Activated naive CD4-positive, alpha-beta T cell treated with anti-CD3 and anti-CD28 coated beads, Interleukin-2, amount 10 ng/mL, durations not matched to agents 7 days and 5 days (primary cell): ENCODE measurements around the gene SF3A1.
A peak's percentile ranks its signal among the peaks of the same experiment; 100 is the strongest.

Experiments
- CTCF ChIA-PET: fragments of 350-600 bp; sonication (Branson Sonifier 250); formaldehyde crosslinking; loops from one replicate; lab custom pipeline; 2021; ENCODE audit warnings: antibody characterized with exemption; lab: Charles Lee
- DNase-seq: peaks from one replicate; pipeline ENCODE4 v3.0.0-alpha.2; 2020
- H3K27ac Mint-ChIP-seq: one replicate; pipeline ENCODE4 v1.8.0; 2021; ENCODE audit warnings: mild to moderate bottlenecking, moderate library complexity, mixed read lengths
- H3K27me3 Mint-ChIP-seq: one replicate; pipeline ENCODE4 v1.8.0; 2021; ENCODE audit warnings: mild to moderate bottlenecking, mixed read lengths
- H3K36me3 Mint-ChIP-seq: one replicate; pipeline ENCODE4 v1.8.0; 2021; ENCODE audit warnings: mixed read lengths
- H3K4me1 Mint-ChIP-seq: one replicate; pipeline ENCODE4 v1.8.0; 2021; ENCODE audit warnings: mixed read lengths
- H3K4me3 Mint-ChIP-seq: one replicate; pipeline ENCODE4 v1.8.0; 2021; ENCODE audit warnings: mild to moderate bottlenecking, moderate library complexity, mixed read lengths
- H3K9me3 Mint-ChIP-seq: one replicate; pipeline ENCODE4 v1.8.0; 2021; ENCODE audit warnings: mixed read lengths

SF3A1 gene

GRCh38 chr22:30375312-30375849 is 18.7 kb upstream of the SF3A1 start:
- CTCF ChIA-PET, result interaction anchor here (1.1 kb wide), 1 partner anchor 87 kb away, joined by 3 read pairs; no protein-coding TSS in a partner anchor
- DNase-seq, result no peak
- Mint-ChIP-seq H3K36me3 (no peaks in the 10 kb centered on the region), H3K4me1 (no peaks in the 10 kb centered on the region), H3K27me3 (peaks cover 2% of the 10 kb centered on the region), H3K27ac (no peak overlapping the region), H3K9me3 (no peaks in the 10 kb centered on the region), H3K4me3 (no peak overlapping the region)

DNA sequence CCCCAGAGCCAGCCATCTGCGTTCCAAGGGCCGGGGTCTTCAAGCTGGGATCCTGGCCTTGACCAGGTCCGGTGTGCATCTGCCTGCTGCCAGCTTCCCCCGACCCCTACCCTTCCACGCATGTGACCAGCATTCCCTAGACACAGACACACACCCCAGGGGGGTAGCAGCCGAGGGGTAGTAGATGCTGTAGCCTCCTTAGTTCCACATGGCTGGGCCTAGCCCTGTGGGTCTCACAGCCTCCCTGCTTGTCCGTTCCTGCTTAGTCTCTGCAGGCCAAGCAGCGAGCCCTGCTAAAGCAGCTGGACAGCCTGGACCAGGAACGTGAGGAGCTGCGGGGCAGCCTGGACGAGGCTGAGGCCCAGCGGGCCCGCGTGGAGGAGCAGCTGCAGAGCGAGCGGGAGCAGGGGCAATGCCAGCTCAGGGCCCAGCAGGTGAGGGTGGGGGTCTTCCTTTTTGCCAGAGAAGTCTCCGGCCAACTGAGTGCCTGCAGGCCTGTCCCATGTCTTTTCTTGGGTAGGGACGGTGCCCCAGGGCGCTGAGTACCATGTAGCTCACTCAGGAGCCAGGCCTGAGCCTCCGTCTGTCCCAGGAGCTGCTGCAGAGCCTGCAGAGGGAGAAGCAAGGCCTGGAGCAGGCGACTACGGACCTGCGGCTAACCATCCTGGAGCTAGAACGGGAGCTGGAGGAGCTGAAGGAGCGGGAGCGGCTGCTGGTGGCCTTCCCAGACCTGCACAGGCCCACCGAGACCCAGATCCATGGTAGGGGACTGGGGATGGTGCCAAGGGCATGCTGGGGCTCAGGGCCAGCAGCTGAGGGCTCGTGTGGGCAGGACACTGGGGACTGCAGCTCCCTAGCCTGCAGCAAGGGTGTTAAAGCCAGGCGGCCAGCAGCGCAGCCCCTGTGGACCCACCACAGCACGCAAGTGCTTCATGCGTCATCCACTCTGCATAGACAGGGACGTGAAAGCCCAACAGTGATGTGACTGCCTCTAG is 16.9 kb upstream of the SF3A1 start:
- no peak for DNase-seq
- H3K36me3 Mint-ChIP-seq, result no peaks in the 10 kb centered on the region
- CTCF ChIA-PET, result interaction anchor here (0.6 kb wide), 1 partner anchor 36 kb away, joined by 3 read pairs; no protein-coding TSS in a partner anchor
- no peaks in the 10 kb centered on the region for H3K4me1 Mint-ChIP-seq
- H3K27ac Mint-ChIP-seq, result no peak overlapping the region
- H3K9me3 Mint-ChIP-seq, result no peaks in the 10 kb centered on the region
- no peak overlapping the region for H3K4me3 Mint-ChIP-seq
- H3K27me3 Mint-ChIP-seq, result no peaks in the 10 kb centered on the region

DNA sequence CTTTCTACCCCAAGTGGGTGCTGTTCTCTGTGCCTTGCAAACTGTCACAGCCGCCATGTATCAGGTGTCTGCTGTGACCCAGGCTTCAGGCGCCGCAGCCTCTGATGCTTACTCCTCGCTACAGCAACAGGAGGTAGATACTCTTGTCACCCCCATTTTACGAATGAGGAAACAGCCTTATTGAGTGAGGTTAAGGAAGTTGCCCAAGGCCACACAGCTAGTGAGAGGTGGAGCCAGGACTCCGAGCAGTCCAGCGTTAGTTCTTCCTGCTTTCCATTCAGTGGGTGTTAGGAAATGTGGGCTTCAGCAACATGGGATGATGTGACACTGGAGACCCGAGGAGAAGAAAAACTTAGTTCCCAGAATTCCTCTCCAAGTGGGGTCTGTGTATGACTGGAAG is 16.2 kb upstream of the SF3A1 start:
- Mint-ChIP-seq H3K9me3 (no peaks in the 10 kb centered on the region), H3K4me3 (no peak overlapping the region), H3K4me1 (no peaks in the 10 kb centered on the region), H3K27me3 (no peaks in the 10 kb centered on the region), H3K27ac (no peak overlapping the region), H3K36me3 (no peaks in the 10 kb centered on the region)
- CTCF ChIA-PET, result interaction anchor here (0.6 kb wide), 1 partner anchor 35 kb away, joined by 3 read pairs; no protein-coding TSS in a partner anchor
- no peak for DNase-seq

DNA sequence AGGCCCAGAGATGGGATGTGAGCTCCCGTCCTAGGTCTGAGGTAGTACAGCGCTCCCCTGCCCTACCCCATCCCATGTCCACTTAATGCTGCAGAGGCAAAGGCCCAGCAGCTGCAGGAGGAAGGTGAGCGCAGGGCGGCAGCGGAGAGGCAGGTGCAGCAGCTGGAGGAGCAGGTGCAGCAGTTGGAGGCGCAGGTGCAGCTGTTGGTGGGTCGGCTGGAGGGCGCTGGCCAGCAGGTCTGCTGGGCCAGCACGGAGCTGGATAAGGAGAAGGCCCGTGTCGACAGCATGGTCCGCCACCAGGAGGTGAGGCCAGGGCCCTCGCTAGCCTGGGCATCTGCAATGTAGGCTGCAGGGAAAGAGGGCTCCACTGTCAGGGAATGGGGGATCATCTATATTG is 15.3 kb upstream of the SF3A1 start:
- Mint-ChIP-seq H3K4me1 (no peaks in the 10 kb centered on the region), H3K36me3 (no peaks in the 10 kb centered on the region), H3K27me3 (no peaks in the 10 kb centered on the region), H3K27ac (no peak overlapping the region), H3K4me3 (no peak overlapping the region), H3K9me3 (no peaks in the 10 kb centered on the region)
- DNase-seq, result no peak
- CTCF ChIA-PET, result no interaction called here

DNA sequence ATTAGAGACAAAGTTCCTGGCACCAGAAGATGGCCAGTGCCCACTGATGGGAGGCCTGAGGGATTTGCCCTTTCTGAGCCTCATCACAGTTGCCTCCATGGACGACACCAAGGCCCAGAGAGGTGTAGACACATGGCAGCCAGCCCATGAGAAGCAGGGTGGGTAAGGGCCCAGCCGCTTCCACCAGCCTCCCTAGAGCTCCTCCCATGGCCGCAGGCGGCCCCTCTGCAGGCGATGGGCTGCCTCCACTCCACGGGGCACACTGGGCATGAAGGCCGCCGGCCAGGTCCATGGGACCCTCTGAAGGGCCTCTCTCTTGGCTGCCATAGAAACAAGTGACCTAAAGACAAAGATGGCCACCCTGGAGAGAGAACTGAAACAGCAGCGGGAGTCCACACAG is 14.6 kb upstream of the SF3A1 start:
- no peaks in the 10 kb centered on the region for H3K4me1 Mint-ChIP-seq
- no peaks in the 10 kb centered on the region for H3K9me3 Mint-ChIP-seq
- H3K27ac Mint-ChIP-seq, result no peak overlapping the region
- H3K4me3 Mint-ChIP-seq, result no peak overlapping the region
- DNase-seq, result no peak
- no peaks in the 10 kb centered on the region for H3K27me3 Mint-ChIP-seq
- CTCF ChIA-PET, result no interaction called here
- H3K36me3 Mint-ChIP-seq, result peaks cover 2% of the 10 kb centered on the region

DNA sequence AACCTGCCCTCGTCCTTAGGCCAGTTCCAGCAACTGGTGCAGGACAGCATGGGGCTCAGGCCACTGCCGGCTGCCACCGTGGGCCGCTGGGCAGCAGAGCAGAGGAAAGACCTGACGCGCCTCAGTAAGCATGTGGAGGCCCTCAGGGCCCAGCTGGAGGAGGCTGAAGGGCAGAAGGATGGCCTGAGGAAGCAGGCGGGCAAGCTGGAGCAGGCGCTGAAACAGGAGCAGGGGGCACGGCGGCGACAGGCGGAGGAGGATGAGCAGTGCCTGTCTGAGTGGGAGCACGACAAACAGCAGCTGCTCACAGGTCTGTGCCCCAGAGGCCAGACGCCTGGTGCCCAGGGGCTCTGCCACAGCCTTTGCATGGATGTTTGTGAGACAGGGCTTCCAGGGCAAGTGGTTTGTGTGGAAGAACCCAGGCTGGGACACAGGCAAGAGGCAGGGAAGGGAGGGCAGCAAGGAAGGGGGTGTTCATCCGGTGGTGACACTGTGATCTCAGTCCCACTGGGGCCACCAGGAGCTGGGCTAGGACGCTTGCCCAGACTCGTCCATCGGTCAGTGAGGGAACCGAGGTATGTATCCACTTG is 14.0 kb upstream of the SF3A1 start:
- Mint-ChIP-seq H3K4me1 (no peaks in the 10 kb centered on the region), H3K27ac (no peak overlapping the region), H3K4me3 (no peak overlapping the region), H3K9me3 (no peaks in the 10 kb centered on the region), H3K27me3 (no peaks in the 10 kb centered on the region), H3K36me3 (peaks cover 3% of the 10 kb centered on the region)
- CTCF ChIA-PET, result no interaction called here
- no peak for DNase-seq

- CTCF ChIA-PET, result interaction anchor here (0.7 to 1.2 kb wide), 3 partner anchors 18 to 81 kb away, joined by 3 to 6 read pairs (median 3); no protein-coding TSS in a partner anchor
- H3K9me3 Mint-ChIP-seq, result no peaks in the 10 kb centered on the region
- H3K36me3 Mint-ChIP-seq, result peaks cover 3% of the 10 kb centered on the region
- no peaks in the 10 kb centered on the region for H3K27me3 Mint-ChIP-seq
- DNase-seq, result no peak
- H3K4me3 Mint-ChIP-seq, result no peak overlapping the region
- H3K4me1 Mint-ChIP-seq, result no peaks in the 10 kb centered on the region
- H3K27ac Mint-ChIP-seq, result no peak overlapping the region
Measured at GRCh38 chr22:30368420-30368819, 11.7 kb upstream of the SF3A1 start.

DNA sequence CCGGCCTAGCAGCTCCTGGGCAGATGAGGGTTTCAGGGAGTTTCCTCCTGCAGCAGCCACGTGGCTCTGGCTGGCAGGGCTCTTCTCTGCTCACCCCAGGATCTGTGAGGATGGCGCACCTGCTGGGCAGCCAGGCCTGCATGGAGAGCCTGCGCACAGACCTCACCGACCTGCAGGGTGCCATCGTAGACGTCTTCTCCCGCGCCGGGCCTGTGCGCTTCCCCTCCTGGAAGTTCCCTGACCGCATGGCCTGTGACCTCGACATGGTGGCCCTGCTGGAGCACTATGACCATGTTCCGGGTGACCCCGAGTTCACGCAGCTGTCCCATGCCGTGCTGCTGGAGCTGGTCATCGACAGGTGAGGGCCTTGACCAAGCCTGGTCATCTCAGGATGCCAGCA is 9.2 kb upstream of the SF3A1 start:
- Mint-ChIP-seq H3K9me3 (no peaks in the 10 kb centered on the region), H3K4me1 (no peaks in the 10 kb centered on the region), H3K27ac (no peak overlapping the region), H3K4me3 (no peak overlapping the region), H3K27me3 (no peaks in the 10 kb centered on the region), H3K36me3 (peaks cover 3% of the 10 kb centered on the region)
- CTCF ChIA-PET, result no interaction called here
- no peak for DNase-seq

DNA sequence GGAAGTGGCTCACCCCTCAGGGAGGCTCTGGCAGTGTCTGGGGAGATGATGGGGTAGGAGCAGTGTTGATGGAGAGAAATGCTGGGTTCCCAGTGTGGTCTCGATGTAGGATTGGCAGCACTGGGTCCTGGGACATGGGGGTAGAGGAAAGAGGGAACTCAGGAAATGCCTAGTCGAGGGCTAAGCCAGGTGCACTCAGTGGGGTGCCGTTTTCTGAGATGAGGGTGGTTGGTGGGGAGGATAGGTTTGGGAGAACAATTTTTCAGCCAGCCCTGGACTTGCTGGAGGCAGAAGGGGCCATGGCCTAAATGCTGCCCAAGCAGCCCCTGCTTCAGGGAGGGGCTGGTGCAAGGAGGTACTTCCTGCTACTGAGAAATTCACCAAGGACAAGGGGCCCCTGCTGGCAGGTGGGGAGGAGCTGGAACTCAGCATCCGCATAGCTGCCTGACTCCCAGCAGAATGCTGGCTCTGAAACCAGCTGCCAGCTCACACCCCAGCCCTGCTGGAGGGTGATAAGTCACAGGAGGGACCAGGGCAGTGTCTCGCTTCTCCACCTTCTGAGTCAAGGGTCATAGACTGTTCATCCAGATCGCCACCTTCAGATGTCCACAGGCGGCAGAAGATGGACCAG is 6.1 kb upstream of the SF3A1 start:
- H3K27ac Mint-ChIP-seq, result no peak overlapping the region
- no peak overlapping the region for H3K4me3 Mint-ChIP-seq

DNA sequence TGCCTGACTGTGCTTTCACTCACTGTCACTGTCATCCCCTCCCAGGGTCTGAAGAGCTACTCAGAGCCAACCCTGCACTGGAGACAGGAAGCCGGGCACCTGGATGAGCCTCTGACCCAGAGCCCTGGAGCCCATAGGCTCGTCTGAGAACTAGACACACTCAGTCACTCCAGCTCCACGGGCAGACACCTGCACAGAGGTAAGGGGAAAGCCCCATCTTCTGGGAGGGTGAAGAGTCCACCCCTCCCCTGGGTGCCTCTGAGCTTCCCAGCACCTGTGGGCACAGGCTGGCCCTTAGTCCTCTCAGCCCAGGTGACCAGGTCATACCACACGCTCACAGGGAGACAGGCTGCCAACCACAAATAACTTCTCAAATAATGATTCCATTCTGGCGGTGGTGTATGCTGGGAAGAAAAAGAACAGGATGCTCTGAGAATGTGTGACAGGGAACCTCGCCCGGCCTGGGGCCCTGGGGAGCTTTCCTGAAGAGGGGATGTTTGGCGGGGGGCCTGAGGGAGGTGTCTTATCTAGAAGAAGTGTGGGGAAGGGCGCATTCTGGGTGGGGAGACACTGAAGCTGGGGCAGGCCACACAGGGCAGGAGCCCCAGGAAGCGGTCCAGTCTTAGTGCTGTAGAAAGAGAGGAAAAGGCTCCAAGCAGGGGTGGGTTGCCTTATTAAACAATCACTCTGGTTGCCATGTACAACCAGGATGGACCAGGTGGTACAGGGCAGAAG is 5.4 kb upstream of the SF3A1 start:
- Mint-ChIP-seq H3K27ac (no peak overlapping the region), H3K27me3 (peaks cover 14% of the 10 kb centered on the region), H3K9me3 (no peaks in the 10 kb centered on the region), H3K4me1 (peaks cover 11% of the 10 kb centered on the region), H3K4me3 (no peak overlapping the region), H3K36me3 (peaks cover 3% of the 10 kb centered on the region)
- DNase-seq, result no peak
- CTCF ChIA-PET, result no interaction called here

More for the DNA sequence above, 6.1 kb upstream of the SF3A1 start:
- CTCF ChIA-PET, result interaction anchor here (1.5 kb wide), 1 partner anchor 25 kb away, joined by 4 read pairs; the partner anchor contains the start of gene RNF215
- Mint-ChIP-seq H3K9me3 (no peaks in the 10 kb centered on the region), H3K4me1 (peaks cover 7% of the 10 kb centered on the region), H3K27me3 (peaks cover 7% of the 10 kb centered on the region), H3K36me3 (peaks cover 3% of the 10 kb centered on the region)
- no peak for DNase-seq

GRCh38 chr22:30358541-30358940 is 1.8 kb upstream of the SF3A1 start:
- peaks cover 42% of the 10 kb centered on the region for H3K4me1 Mint-ChIP-seq
- no peaks in the 10 kb centered on the region for H3K9me3 Mint-ChIP-seq
- H3K27ac Mint-ChIP-seq, result no peak overlapping the region
- peaks cover 15% of the 10 kb centered on the region for H3K36me3 Mint-ChIP-seq
- no peak for DNase-seq
- CTCF ChIA-PET, result interaction anchor here (1.8 kb wide), 1 partner anchor 70 kb away, joined by 9 read pairs; the partner anchor contains the start of gene CASTOR1
- H3K4me3 Mint-ChIP-seq, result no peak overlapping the region
- peaks cover 18% of the 10 kb centered on the region for H3K27me3 Mint-ChIP-seq

DNA sequence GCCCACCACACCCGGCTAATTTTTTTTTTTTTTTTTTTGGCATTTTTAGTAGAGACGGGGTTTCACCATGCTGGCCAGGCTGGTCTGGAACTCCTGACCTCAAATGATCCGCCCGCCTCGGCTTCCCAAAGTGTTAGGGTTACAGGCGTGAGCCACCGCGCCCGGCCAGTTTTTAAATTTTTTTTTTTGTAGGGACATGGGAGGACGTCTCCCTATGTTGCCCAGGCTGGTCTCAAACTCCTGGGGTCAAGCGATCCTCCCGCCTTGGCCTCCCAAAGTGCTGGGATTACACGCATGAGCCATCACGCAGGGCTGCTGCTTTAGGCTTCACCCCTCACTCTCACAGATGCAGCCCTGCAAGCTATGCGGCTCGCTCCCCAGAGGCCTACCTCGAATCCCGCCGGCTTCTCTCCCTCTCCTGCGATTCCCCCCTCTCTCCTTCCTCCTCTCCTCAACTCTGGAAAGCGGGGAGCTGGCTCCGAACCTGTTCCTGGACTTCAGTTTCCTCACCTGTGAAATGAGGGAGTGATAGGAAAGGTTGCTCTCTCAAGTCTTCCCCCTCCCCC is 1.0 kb upstream of the SF3A1 start:
- DNase-seq, result no peak
- Mint-ChIP-seq H3K36me3 (peaks cover 18% of the 10 kb centered on the region), H3K4me1 (peaks cover 46% of the 10 kb centered on the region), H3K9me3 (no peaks in the 10 kb centered on the region), H3K27me3 (peaks cover 18% of the 10 kb centered on the region), H3K4me3 (peak overlapping the region; percentile 94), H3K27ac (peak overlapping the region; percentile 88)
- CTCF ChIA-PET, result interaction anchor here (1.8 kb wide), 1 partner anchor 69 kb away, joined by 9 read pairs; the partner anchor contains the start of gene CASTOR1

DNA sequence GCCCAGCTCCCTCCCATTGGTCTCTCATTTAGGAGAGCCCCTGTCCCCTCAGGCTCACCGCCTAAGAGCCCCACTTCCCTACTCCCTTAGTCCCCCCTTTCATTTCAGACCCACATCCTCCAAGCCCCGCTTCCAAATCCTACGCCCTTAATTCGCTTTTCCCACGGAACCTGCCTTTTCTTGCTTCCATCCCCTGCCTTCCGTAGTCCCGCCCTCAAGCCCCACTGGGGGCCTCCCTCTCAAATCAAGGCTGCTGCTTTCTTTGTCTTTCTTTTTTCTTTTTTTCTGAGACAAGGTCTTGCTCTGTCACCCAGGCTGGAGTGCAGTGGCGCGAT is 509 bp upstream of the SF3A1 start:
- peaks cover 18% of the 10 kb centered on the region for H3K27me3 Mint-ChIP-seq
- peak overlapping the region; percentile 94 for H3K4me3 Mint-ChIP-seq
- DNase-seq, result no peak
- H3K27ac Mint-ChIP-seq, result peak overlapping the region; percentile 88
- CTCF ChIA-PET, result interaction anchor here (1.4 kb wide), 1 partner anchor 69 kb away, joined by 10 read pairs; no protein-coding TSS in a partner anchor
- no peaks in the 10 kb centered on the region for H3K9me3 Mint-ChIP-seq
- peaks cover 24% of the 10 kb centered on the region for H3K36me3 Mint-ChIP-seq
- H3K4me1 Mint-ChIP-seq, result peaks cover 46% of the 10 kb centered on the region
